ENCODE measurements around the gene AGTRAP. TPM values are rescaled to one million over a fixed set of nuclear protein-coding genes. Genes with fewer than 3 reads are reported as not detected.

AGTRAP gene
- total and polyA plus RNA-seq, 9 of the 15 experiments (the other 6 are each of a cell fraction or from before 2014, with no cell fraction given), result 26.8 to 105 (median 57.5) TPM

- Histone ChIP-seq H3K4me3 (no peak overlapping the region), H3K9me3 (replicated peaks; ENCODE audit: control insufficient read depth, insufficient read depth, low read depth, low read length) (no peaks in the 10 kb centered on the region), H3K27me3 (ENCODE audit: control insufficient read depth in 2 of 2, insufficient read depth in 2 of 2, low read length in 2 of 2) (peaks cover 8 to 14% of the 10 kb centered on the region in 2 experiments; a peak in 3 of 5 replicates), H3K9me1 (ENCODE audit: control insufficient read depth, insufficient read depth, low read length) (no peaks in the 10 kb centered on the region), H2AFZ (ENCODE audit: low read depth, low read length) (no peak overlapping the region), H3K4me1 (replicated peaks in 1 of 2; ENCODE audit: control insufficient read depth in 2 of 2, insufficient read depth in 2 of 2, low read length in 2 of 2) (peaks cover 7 to 9% of the 10 kb centered on the region in 2 experiments; a peak in 4 of 5 replicates), H3K9ac (ENCODE audit: insufficient read depth in 1 of 2, low read depth in 2 of 2, low read length in 2 of 2) (peak overlapping the region in 1 of 2 experiments; percentile 28; a peak in 1 of 4 replicates), H3K79me2 (ENCODE audit: control insufficient read depth, insufficient read depth, low read length) (no peaks in the 10 kb centered on the region), H3K36me3 (ENCODE audit: control insufficient read depth, insufficient read depth, low read length) (no peaks in the 10 kb centered on the region), H3K27ac (ENCODE audit: extremely low read depth, low read depth, low read length) (no peak overlapping the region), H3K4me2 (ENCODE audit: insufficient read depth, low read length) (no peak overlapping the region), H4K20me1 (replicated peaks; ENCODE audit: control insufficient read depth, insufficient read depth, low read length) (no peaks in the 10 kb centered on the region)
- DNase-seq (ENCODE audit: extremely low read depth in 1 of 4, low spot score in 3 of 4) (no peak), FAIRE-seq (no peak), ATAC-seq (no peak)
- intact Hi-C loops (cut with micrococcal nuclease) (loop anchor here (10.0 kb wide), 1 partner anchor 686 kb away; no protein-coding TSS in a partner anchor), in situ Hi-C loops (cut with MboI) (no loop called here)
- WGBS (ENCODE audit: insufficient coverage, low coverage, missing lambda C conversion rate), result 14% methylated on average over 3 of the region's 4 CpGs
- no TSS peak for BruUV-seq (replicated peaks)
- CTCF ChIA-PET (ENCODE audit: low intra/inter-chr PET ratio), result interaction anchor here (0.6 to 3.7 kb wide), 6 partner anchors 29 to 75 kb away, joined by 3 to 52 read pairs (median 5); partner anchors contain the start of gene FBXO6
- POLR2A ChIA-PET, result interaction anchor here (1.2 to 1.6 kb wide), 4 partner anchors 11 to 49 kb away, joined by 3 to 6 read pairs (median 4); no protein-coding TSS in a partner anchor
- TF ChIP-seq NR4A1 (CRISPR knock-in tag; IDR thresholded peaks at IDR 0.05) (no peak), NR4A1 (tag; IDR thresholded peaks at IDR 0.05) (no peak), ZNF165 (CRISPR knock-in tag; IDR thresholded peaks at IDR 0.05; ENCODE audit: borderline replicate concordance) (no peak), TAF15 (IDR thresholded peaks at IDR 0.05; ENCODE audit: low read depth, low read length) (no peak), KAT2B (IDR thresholded peaks at IDR 0.05; ENCODE audit: low read depth, low read length) (no peak), NFXL1 (CRISPR knock-in tag; IDR thresholded peaks at IDR 0.05) (no peak), ELF1 (tag; IDR thresholded peaks at IDR 0.05) (no peak), PTBP1 (IDR thresholded peaks at IDR 0.05; ENCODE audit: low read depth, low read length) (no peak), NCOA6 (IDR thresholded peaks at IDR 0.05) (no peak), ZNF696 (CRISPR knock-in tag; conservative IDR thresholded peaks at IDR 0.05) (no peak), GATAD2A (IDR thresholded peaks at IDR 0.05) (no peak), HDAC8 (tag; IDR thresholded peaks at IDR 0.05) (no peak), CREM (IDR thresholded peaks at IDR 0.05; ENCODE audit: low read depth) (no peak), RFX1 (IDR thresholded peaks at IDR 0.05) (no peak), CHD4 (IDR thresholded peaks at IDR 0.05; ENCODE audit: insufficient read depth, insufficient replicate concordance, low read depth, low read length, poor library complexity, severe bottlenecking) (no peak), TFAM (CRISPR knock-in tag; conservative IDR thresholded peaks at IDR 0.05) (no peak), DDX20 (tag; IDR thresholded peaks at IDR 0.05; ENCODE audit: low read depth) (no peak), CHD2 (IDR thresholded peaks at IDR 0.05; ENCODE audit: low read depth, low read length) (no peak)
- TF ChIP-seq, protein P1, sequence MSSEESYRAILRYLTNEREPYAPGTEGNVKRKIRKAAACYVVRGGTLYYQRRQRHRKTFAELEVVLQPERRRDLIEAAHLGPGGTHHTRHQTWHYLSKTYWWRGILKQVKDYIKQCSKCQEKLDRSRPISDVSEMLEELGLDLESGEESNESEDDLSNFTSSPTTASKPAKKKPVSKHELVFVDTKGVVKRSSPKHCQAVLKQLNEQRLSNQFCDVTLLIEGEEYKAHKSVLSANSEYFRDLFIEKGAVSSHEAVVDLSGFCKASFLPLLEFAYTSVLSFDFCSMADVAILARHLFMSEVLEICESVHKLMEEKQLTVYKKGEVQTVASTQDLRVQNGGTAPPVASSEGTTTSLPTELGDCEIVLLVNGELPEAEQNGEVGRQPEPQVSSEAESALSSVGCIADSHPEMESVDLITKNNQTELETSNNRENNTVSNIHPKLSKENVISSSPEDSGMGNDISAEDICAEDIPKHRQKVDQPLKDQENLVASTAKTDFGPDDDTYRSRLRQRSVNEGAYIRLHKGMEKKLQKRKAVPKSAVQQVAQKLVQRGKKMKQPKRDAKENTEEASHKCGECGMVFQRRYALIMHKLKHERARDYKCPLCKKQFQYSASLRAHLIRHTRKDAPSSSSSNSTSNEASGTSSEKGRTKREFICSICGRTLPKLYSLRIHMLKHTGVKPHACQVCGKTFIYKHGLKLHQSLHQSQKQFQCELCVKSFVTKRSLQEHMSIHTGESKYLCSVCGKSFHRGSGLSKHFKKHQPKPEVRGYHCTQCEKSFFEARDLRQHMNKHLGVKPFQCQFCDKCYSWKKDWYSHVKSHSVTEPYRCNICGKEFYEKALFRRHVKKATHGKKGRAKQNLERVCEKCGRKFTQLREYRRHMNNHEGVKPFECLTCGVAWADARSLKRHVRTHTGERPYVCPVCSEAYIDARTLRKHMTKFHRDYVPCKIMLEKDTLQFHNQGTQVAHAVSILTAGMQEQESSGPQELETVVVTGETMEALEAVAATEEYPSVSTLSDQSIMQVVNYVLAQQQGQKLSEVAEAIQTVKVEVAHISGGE (CRISPR knock-in tag; IDR thresholded peaks at IDR 0.05), result no peak
- TF ChIP-seq, protein P2, sequence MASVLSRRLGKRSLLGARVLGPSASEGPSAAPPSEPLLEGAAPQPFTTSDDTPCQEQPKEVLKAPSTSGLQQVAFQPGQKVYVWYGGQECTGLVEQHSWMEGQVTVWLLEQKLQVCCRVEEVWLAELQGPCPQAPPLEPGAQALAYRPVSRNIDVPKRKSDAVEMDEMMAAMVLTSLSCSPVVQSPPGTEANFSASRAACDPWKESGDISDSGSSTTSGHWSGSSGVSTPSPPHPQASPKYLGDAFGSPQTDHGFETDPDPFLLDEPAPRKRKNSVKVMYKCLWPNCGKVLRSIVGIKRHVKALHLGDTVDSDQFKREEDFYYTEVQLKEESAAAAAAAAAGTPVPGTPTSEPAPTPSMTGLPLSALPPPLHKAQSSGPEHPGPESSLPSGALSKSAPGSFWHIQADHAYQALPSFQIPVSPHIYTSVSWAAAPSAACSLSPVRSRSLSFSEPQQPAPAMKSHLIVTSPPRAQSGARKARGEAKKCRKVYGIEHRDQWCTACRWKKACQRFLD (CRISPR knock-in tag; IDR thresholded peaks at IDR 0.05), result no peak
Observed at GRCh38 chr1:11720525-11720924, 15.4 kb upstream of the AGTRAP start.
